NCI-H446 (cell line): ENCODE data around the gene CLSTN2.

Experiments used
- DNase-seq, 2 experiments: peaks; one replicate each; lab custom pipeline; 2025; lab: John Stamatoyannopoulos, UW

The CLSTN2 gene

DNA sequence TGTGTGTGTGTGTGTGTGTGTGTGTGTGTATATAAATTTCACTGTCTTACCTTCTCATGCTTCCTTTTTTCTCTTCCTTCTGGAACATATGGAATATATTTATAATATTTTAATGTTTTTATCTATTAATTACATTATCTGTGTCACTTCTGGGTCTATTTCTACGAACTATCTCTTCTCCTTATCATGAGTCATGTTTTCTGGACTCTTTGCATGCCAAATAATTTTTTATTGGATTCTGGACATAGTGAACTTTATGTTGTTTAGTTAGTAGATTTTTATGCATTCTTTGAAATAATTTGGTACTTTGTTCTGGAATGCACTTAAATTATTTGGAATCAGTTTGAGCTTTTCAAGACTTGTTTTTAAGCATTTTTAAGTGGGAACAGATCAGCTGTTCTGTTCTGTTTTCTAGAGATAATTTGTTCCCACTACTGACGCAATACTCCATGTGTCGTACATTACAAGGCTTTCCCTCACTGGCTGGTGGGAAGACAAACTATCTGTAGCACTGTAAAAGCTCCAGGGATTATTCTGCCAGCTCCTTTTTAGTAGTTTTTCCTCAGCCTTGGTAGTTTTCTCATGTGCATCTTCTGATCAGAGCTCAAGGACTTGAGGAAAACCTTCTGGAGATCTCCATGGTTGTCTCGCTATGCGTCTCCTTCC, 302.0 kb downstream of the CLSTN2 start:
- no peak for DNase-seq

GRCh38 chr3:140238646-140239314, 303.8 kb downstream of the CLSTN2 start:
- DNase-seq = no peak

GRCh38 chr3:140242818-140243276, 307.9 kb downstream of the CLSTN2 start:
- peak; percentile 19 to 71 for DNase-seq

GRCh38 chr3:140243575-140243974, 308.6 kb downstream of the CLSTN2 start:
- no peak for DNase-seq

DNA sequence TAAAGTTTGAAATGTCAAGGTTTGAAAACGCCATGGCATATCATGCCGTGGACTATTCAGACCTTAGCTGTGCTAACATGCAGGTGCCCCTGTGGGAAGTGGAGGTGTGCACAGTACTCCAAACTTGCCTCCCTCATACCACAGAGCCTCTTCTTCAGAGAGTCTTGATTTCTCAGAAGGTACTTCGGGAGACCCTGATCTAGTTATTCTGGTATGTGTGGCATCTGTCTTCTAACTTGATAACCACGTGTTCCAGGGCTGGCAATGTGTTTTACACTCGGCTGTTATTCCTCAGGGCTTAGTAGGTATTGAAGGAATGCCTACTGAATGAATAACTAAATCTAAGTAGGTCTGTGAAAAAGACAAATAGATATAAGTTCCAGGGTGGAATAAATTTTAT, 309.9 kb downstream of the CLSTN2 start:
- peak in 1 of 2 experiments; percentile 16 for DNase-seq

- no peak for DNase-seq
These were observed 311.6 kb downstream of the CLSTN2 start for GRCh38 chr3:140246578-140246977.

- no peak for DNase-seq
These were observed 312.8 kb downstream of the CLSTN2 start for GRCh38 chr3:140247775-140248174.

DNA sequence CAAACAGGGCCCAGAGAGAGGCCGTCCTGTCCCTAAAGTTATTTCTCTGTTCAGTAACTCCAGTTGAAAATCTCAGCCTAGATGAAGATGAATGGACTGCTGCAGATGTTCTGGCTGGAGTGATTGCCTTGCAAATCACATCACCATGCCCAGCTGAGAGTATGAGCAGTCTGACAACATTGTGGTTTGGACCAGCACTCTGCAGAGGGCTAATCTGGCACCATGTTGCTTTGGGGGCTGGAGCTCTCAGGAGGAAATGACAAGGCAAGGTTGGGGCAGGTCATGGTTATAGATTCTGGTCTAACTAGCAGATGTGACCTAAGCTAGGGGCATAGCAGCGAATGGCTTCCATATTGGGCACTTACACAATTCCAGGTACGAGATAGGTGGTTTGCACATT, 314.2 kb downstream of the CLSTN2 start:
- no peak for DNase-seq

DNA sequence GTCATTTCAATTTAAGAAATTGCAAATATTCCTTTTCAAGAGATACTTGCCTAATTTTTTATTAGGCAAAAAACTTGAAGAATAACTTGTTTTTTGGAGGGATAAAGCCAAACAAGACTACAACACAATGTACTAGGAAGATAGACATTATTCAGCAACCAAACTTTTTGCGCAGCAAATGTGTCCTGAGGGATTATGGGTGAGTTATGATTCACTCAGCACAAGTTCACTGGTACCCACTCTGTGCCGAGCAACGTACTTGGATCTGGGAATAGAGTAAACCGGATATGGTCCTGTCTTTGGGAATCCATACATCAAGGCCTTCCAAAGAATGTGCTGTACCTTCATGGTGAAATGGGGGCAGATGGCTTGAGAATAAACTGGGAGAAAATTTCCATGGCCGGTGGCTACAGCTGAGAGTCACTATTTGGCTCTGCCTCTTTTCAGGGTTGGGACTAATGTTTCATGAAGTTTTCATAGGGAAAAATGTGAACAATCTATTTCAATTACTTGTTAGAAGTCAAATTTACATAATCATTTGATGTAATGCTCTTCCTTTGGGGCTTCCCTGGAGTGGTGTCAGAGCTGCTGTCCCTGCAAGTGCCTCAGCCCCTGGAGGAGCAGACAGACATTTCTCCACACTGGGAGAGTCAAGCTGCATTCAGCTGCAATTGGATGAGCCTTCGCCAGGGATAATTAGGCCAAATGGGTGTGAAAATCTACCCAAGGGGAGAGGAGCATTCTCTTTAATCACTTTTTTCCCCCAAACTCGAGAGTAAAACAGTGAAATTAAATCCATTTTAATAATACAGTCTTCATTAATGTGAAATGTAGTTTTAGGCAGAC, 315.2 kb downstream of the CLSTN2 start:
- DNase-seq = no peak

- DNase-seq = no peak
These were observed 316.0 kb downstream of the CLSTN2 start for GRCh38 chr3:140250945-140251344.

DNA sequence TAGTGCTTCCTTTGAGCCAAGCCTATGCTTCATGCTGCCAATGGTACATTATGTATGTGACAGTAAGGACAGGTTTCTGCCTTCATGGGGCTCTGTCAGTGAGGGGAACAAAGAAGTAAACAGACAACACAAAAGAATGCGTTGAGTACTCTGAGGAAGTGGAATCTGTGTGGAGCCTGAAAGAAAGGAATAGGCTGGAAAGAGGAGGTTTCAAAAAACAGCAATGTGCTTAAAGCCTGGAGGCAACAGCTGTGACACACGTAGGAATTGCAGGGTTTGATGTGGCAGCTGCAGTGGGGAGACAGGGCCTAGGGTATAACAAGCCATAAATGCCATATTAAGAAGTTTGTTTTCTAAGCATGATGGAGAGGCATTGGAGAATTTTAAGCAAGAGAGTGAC, 316.7 kb downstream of the CLSTN2 start:
- DNase-seq = no peak

GRCh38 chr3:140252812-140253656, 318.0 kb downstream of the CLSTN2 start:
- no peak for DNase-seq

GRCh38 chr3:140258222-140258724, 323.3 kb downstream of the CLSTN2 start:
- DNase-seq = no peak

DNA sequence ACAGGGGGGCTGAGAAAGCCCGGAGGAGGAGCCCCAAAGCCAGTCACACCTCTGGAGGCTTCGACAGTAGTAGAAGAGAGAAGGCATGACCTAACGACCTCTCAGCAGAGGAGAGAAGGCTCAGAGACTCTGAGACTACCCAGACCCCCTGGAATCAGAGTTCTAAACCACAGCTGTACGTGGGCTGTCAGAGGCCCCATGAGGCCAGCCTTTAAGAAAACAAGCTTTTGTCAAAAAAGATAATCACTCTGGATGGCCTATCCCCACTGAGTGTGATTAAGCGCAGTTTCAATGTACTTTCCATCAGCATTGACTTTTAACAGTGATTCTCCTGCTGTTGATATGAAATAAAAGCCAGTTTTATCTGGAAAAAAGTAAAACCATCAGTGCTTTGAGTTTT, 330.3 kb downstream of the CLSTN2 start:
- DNase-seq = no peak

DNA sequence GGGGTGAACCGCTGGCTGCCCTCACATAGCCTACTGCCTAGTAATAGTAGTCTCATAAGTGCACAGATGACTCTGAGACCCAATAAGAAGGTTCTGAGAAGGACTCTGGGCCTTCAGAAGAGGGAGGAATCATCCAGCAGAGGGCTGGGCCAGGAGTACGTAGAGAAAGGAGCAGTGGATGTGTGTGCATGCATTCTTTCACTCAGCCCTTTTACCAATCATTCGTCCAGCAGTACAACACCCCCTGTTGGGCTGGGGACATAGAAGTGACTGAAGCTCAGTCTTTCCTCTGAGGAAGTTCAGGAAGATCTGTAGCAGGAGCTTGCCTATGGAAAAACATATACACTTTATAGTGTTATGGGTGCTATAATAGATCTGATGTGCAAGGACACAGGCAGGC, 333.1 kb downstream of the CLSTN2 start:
- no peak for DNase-seq

GRCh38 chr3:140268610-140269009, 333.6 kb downstream of the CLSTN2 start:
- no peak for DNase-seq

DNA sequence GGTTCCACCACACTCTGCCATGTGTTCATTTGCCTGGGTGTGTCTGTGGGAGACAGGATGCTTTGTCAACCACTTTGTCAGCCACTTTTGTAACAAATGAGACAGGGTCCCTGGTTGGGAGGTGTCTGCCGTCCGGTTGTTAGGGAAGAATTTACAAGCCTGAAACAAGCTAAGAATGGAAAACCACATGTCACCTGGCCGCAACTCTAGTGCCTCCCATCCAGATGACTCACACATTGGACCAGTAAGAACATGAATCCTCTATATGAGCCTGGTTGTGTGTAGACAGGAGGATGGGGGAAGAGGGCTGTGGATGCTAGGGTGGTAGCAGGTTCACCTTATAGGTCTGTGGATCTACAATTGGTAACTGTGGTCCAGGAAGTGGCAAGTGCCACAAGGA, 335.3 kb downstream of the CLSTN2 start:
- DNase-seq = no peak

DNA sequence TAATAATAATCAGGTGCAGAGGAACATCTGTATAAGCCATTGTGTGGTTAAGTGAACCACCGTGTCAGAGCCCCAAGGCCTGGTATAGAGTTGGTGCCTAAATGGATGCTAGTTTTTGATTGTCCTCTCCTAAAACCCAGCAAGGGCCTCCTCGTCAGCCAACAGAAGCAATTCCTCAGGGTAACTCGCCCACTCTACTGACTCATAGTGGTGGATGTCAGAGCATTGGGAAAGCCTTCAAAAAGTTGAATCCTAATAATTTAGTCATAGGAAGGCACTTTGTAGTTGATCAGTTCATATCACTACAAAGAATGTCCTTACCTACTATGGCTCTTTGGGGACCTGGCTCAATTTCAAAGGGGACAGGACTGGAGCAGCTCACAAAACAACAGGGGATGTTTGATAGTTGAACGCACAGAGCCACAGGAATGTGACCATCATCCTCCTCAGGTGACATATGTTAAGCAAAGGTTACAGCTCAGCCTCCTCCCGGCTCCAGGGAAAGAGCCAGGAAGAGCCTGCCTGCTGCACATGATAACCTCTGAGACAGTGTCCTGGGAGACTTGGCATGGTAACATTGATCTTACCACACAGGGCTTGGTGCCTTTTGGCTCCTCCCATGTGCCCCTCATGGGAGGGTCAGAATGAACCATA, 338.7 kb downstream of the CLSTN2 start:
- DNase-seq = no peak

DNA sequence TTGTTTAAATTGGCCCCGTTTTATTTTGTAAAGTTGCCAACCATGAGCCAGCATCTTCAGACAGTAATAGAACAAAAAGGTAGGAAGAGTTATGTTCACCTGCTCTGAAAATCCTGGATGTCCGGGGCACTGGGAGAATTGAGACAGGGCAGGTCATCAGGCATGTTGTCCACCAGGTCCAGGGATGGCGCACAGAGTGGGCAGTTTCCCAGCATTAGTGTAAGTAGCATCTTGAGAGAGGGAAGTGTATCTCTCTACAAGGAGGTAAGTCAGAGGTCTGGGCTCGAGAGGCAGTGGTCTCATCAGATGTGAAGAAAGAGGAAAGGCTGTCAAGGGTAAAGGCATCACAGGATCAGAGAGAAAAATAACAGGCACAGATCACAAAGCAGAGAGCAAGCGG, 339.4 kb downstream of the CLSTN2 start:
- DNase-seq = no peak

- no peak for DNase-seq
These were observed 341.7 kb downstream of the CLSTN2 start for GRCh38 chr3:140276703-140277102.

- DNase-seq = no peak
These were observed 342.9 kb downstream of the CLSTN2 start for GRCh38 chr3:140277886-140278285.
